Neuron (in vitro differentiated cells): ENCODE measurements around the gene CCNJL.

Source experiments
- H2AFZ ChIP-seq: one replicate; pipeline ENCODE4 v1.6.1; 2013; ENCODE audit warnings: low read depth, mild to moderate bottlenecking, inconsistent platforms, low read length, moderate library complexity
- H3K27me3 ChIP-seq: one replicate; pipeline ENCODE4 v1.6.1; 2013; ENCODE audit warnings: low read length; ENCODE audit not compliant: insufficient read depth
- H3K36me3 ChIP-seq: one replicate; pipeline ENCODE4 v1.6.1; 2013; ENCODE audit warnings: low read length; ENCODE audit not compliant: insufficient read depth
- H3K4me1 ChIP-seq: one replicate; pipeline ENCODE4 v1.6.1; 2013; ENCODE audit warnings: low read length; ENCODE audit not compliant: insufficient read depth
- H3K4me3 ChIP-seq: 2 replicates; pipeline ENCODE4 v1.5.1; 2013; ENCODE audit warnings: mild to moderate bottlenecking, low read length, moderate library complexity
- H3K9me3 ChIP-seq: one replicate; pipeline ENCODE4 v1.6.1; 2013; ENCODE audit warnings: low read length

The CCNJL gene, protein sequence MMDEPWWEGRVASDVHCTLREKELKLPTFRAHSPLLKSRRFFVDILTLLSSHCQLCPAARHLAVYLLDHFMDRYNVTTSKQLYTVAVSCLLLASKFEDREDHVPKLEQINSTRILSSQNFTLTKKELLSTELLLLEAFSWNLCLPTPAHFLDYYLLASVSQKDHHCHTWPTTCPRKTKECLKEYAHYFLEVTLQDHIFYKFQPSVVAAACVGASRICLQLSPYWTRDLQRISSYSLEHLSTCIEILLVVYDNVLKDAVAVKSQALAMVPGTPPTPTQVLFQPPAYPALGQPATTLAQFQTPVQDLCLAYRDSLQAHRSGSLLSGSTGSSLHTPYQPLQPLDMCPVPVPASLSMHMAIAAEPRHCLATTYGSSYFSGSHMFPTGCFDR

GRCh38 chr5:160312134-160312959, at the start of gene CCNJL:
TSS of gene CCNJL (minus strand) at chr5:160312564. CDS start at chr5:160311923, 641 bp downstream.
- peaks cover 26% of the 10 kb centered on the region for H3K36me3 ChIP-seq
- H3K9me3 ChIP-seq = no peaks in the 10 kb centered on the region
- peak within 1 kb of the TSS; percentile 91 for H3K4me3 ChIP-seq
- no peaks in the 10 kb centered on the region for H3K27me3 ChIP-seq
- H3K4me1 ChIP-seq = peaks cover 12% of the 10 kb centered on the region
- peak within 1 kb of the TSS; percentile 97 for H2AFZ ChIP-seq

GRCh38 chr5:160361624-160362228, 49.4 kb upstream of the CCNJL start:
- no peaks in the 10 kb centered on the region for H3K9me3 ChIP-seq
- peaks cover 19% of the 10 kb centered on the region for H3K4me1 ChIP-seq
- H3K4me3 ChIP-seq = no peak overlapping the region
- H3K27me3 ChIP-seq = no peaks in the 10 kb centered on the region
- H3K36me3 ChIP-seq = no peaks in the 10 kb centered on the region
- no peak overlapping the region for H2AFZ ChIP-seq

DNA sequence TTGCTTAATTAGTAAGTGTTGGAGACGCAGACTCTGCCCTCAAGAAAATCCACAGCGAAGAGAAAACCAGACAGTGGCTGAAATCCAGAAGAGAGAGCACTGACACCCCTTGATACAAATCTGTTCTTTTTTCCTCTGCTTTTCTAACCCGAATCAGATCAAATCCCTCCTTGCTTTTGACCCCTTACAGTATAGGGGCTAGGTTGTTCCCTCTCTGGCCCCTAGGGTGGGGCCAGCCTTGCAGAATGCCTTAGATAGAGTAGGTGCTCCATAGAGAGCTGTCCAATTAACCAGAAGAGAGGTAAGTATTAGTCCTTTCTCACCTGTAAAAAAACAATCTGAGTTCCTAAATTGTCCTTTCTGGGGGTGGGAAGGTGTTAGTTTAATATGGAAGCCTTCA, 47.9 kb upstream of the CCNJL start:
- peaks cover 26% of the 10 kb centered on the region for H3K4me1 ChIP-seq
- H2AFZ ChIP-seq = no peak overlapping the region
- no peak overlapping the region for H3K4me3 ChIP-seq
- no peaks in the 10 kb centered on the region for H3K36me3 ChIP-seq
- H3K27me3 ChIP-seq = no peaks in the 10 kb centered on the region
- H3K9me3 ChIP-seq = no peaks in the 10 kb centered on the region

- H2AFZ ChIP-seq = no peak overlapping the region
- no peaks in the 10 kb centered on the region for H3K9me3 ChIP-seq
- no peaks in the 10 kb centered on the region for H3K36me3 ChIP-seq
- no peaks in the 10 kb centered on the region for H3K27me3 ChIP-seq
- H3K4me3 ChIP-seq = no peak overlapping the region
- H3K4me1 ChIP-seq = peaks cover 26% of the 10 kb centered on the region
Observed at GRCh38 chr5:160359816-160360215, 47.5 kb upstream of the CCNJL start.

DNA sequence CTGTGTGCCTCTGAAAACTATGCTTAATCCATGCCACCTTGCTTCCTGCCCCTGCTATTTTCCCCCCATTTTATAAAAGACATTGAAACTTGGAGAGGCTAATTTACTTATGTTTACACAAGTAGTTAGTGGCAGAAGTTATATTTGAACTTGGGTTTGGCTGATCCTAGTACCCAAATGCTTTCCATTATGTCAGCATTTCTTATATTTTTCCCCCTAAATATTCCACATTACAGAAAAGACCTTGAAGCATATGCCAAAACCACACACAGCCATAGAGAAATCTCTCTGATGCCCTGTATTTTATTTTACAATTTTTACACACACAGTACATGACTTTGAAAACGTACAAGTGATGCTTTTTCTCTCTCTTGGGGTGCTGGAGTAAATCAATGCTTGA, 46.9 kb upstream of the CCNJL start:
- no peaks in the 10 kb centered on the region for H3K9me3 ChIP-seq
- H2AFZ ChIP-seq = no peak overlapping the region
- no peak overlapping the region for H3K4me3 ChIP-seq
- H3K36me3 ChIP-seq = no peaks in the 10 kb centered on the region
- H3K4me1 ChIP-seq = peaks cover 26% of the 10 kb centered on the region
- no peaks in the 10 kb centered on the region for H3K27me3 ChIP-seq

DNA sequence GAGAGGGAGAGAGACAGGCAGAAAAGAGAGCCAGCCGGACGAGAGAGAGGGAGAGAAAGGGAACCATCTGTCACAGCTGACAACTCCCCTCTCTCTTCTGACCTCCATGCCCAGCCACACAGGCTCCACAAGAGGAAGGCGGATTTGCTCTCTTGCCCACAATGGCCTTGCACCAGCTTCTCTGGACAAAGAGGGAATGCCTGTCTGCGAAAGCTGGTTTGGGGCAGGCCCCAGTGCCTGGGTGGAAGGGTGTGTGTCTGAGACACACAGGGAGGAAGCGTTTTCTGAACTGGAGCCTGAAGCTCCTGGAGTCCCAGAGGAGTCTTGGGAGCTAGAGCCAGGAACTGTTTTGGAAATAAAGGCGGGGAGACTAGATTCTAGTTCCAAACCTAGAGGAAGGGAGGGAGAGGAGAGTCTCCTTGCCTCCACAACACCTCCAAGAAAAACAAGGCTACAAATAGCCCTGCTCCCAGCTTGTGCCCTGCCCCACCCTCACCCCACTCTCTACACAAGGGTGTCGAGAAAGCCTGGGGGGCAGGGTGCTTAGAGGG, 45.6 kb upstream of the CCNJL start:
- no peaks in the 10 kb centered on the region for H3K36me3 ChIP-seq
- H2AFZ ChIP-seq = no peak overlapping the region
- H3K4me3 ChIP-seq = no peak overlapping the region
- no peaks in the 10 kb centered on the region for H3K9me3 ChIP-seq
- peaks cover 13% of the 10 kb centered on the region for H3K4me1 ChIP-seq
- H3K27me3 ChIP-seq = no peaks in the 10 kb centered on the region

DNA sequence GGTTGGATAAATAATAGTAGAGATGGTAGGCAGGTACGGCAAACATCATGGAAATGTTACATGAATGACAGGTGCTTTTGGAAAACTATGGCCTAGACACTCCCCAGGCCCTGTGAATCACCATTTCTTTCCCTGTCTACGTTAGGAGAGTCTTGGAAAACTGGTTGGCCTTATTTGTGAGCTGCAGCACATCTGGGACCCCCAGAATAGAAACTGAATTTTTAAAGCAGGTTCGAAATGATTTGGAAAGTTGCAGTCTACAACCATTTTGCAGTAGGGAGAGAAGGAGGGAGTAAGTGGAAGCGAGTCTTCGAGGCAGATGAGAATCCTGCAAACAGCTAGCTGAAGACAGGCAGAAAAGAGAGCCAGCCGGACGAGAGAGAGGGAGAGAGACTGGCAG, 45.0 kb upstream of the CCNJL start:
- no peaks in the 10 kb centered on the region for H3K27me3 ChIP-seq
- peaks cover 12% of the 10 kb centered on the region for H3K4me1 ChIP-seq
- no peak overlapping the region for H3K4me3 ChIP-seq
- H3K9me3 ChIP-seq = no peaks in the 10 kb centered on the region
- no peak overlapping the region for H2AFZ ChIP-seq
- H3K36me3 ChIP-seq = no peaks in the 10 kb centered on the region

GRCh38 chr5:160356550-160357347, 44.4 kb upstream of the CCNJL start:
- H2AFZ ChIP-seq = no peak overlapping the region
- no peaks in the 10 kb centered on the region for H3K27me3 ChIP-seq
- no peaks in the 10 kb centered on the region for H3K36me3 ChIP-seq
- no peak overlapping the region for H3K4me3 ChIP-seq
- no peaks in the 10 kb centered on the region for H3K9me3 ChIP-seq
- H3K4me1 ChIP-seq = peaks cover 12% of the 10 kb centered on the region

DNA sequence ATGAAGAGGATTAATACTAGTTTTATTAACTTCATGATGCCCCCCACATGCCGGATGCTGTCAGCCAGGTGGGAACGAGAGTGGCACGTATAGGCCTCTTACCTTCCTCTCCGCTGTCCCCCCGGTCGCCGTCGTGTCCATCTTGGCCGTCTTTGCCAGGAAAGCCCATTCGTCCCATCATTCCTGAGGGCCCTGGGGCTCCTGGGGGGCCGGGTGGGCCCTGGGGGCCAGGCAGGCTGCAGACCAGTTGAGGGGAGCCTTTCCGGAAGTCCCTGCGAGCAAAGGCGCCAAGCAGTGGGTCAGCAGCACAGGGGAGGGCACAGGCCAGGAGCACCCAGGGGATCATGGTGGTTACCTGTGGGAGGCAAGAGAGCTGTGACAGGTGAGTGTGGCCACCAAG, 42.3 kb upstream of the CCNJL start:
- Histone ChIP-seq H3K9me3 (no peaks in the 10 kb centered on the region), H3K4me3 (no peak overlapping the region), H3K27me3 (no peaks in the 10 kb centered on the region), H2AFZ (no peak overlapping the region), H3K4me1 (peaks cover 12% of the 10 kb centered on the region), H3K36me3 (no peaks in the 10 kb centered on the region)

- H3K27me3 ChIP-seq = no peaks in the 10 kb centered on the region
- H3K36me3 ChIP-seq = no peaks in the 10 kb centered on the region
- H2AFZ ChIP-seq = no peak overlapping the region
- no peak overlapping the region for H3K4me3 ChIP-seq
- no peaks in the 10 kb centered on the region for H3K9me3 ChIP-seq
- peaks cover 12% of the 10 kb centered on the region for H3K4me1 ChIP-seq
Observed at GRCh38 chr5:160353379-160353778, 41.0 kb upstream of the CCNJL start.

DNA sequence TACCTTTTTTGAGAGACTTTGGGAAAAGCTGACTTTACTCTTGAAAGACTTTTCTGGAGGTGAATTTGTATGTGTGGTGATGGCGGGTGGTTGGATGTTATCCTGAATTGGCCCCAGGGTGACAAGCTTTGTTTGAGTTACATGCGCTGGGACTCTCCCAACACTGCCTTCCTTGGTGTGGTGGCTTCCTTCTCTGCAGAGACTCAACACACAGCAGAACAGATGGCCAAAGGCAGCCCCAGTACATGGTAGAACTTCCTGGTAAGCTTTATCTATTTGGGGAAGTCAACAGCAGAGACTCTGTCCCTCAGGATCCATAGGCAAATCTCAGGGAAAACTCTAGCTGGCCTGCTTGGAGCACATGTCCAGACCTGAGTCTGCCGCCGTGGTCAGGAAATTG, 39.9 kb upstream of the CCNJL start:
- H2AFZ ChIP-seq = no peak overlapping the region

DNA sequence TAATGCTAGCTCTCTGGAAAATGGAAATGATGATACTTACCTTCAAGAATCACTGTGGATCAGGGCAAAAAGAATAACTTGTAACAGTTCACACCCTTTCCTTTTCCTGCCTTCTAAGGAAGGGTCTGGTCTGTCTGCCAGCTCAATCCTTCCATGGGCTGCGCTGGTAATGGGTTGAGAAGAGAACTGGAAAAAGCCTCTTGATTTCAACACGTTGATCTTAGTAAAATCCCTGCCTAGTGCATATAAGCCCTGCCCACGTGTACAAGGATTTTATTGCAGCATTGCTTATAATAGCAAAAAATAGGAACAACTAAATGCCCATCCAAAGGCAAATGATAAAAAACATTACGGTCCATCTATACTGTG, 37.6 kb upstream of the CCNJL start:
- Histone ChIP-seq H3K27me3 (no peaks in the 10 kb centered on the region), H3K36me3 (no peaks in the 10 kb centered on the region), H3K9me3 (no peaks in the 10 kb centered on the region), H3K4me1 (peaks cover 3% of the 10 kb centered on the region), H3K4me3 (no peak overlapping the region), H2AFZ (no peak overlapping the region)

More for the DNA sequence above, 39.9 kb upstream of the CCNJL start:
- no peak overlapping the region for H3K4me3 ChIP-seq
- no peaks in the 10 kb centered on the region for H3K36me3 ChIP-seq
- no peaks in the 10 kb centered on the region for H3K9me3 ChIP-seq
- no peaks in the 10 kb centered on the region for H3K27me3 ChIP-seq
- peaks cover 12% of the 10 kb centered on the region for H3K4me1 ChIP-seq
